HCT116 (cell line): ENCODE measurements around the gene EIF4E3. TPM values are rescaled to one million over a fixed set of nuclear protein-coding genes. Genes with fewer than 3 reads are reported as not detected.

Experiments used
- ATAC-seq: fragments of 200-7000 bp; cut with Tn5 transposase; 2 replicates; pipeline ENCODE4 v1.9.1; 2020; ENCODE audit warnings: mild to moderate bottlenecking, moderate library complexity
- BruUV-seq: library from RNA; stranded (reverse); fragments of 400-500 nt; replicated peaks from 2 replicates; lab custom pipeline; 2021; lab: Mats Ljungman, UMichigan
- CTCF ChIA-PET: fragments of 300-600 bp; sonication (Branson Sonifier 250); formaldehyde crosslinking; loops from one replicate; lab custom pipeline; 2021; ENCODE audit warnings: antibody characterized with exemption; lab: Charles Lee
- POLR2A ChIA-PET: fragments of 300-600, 350-600 bp; sonication (Branson Sonifier 250); formaldehyde crosslinking; loops from one replicate; lab custom pipeline; 2021; ENCODE audit warnings: antibody characterized with exemption; lab: Charles Lee
- RAD21 ChIA-PET, 2 experiments: fragments of 300-600 bp; sonication (Branson Sonifier 250); formaldehyde crosslinking; loops; one replicate each; lab custom pipeline; 2023; ENCODE audit warnings: low total read pairs in 2 of 2; ENCODE audit not compliant: uncharacterized antibody in 2 of 2, unreplicated experiment in 2 of 2, low non-redundant PET in 1 of 2; lab: Charles Lee
- DNase-seq: peaks from one replicate; pipeline ENCODE4 v3.0.0-alpha.2; 2010; ENCODE audit warnings: low read depth, low spot score
- H2AFZ ChIP-seq: fragments of 200-600 bp; shearing (Covaris generic), sonication (generic); 2 replicates; pipeline ENCODE4 v1.6.1; 2017; ENCODE audit warnings: low read depth, mixed run types, mixed read lengths, antibody characterized with exemption, low read length; ENCODE audit not compliant: poor library complexity, severe bottlenecking
- H3K27ac ChIP-seq: 2 replicates; pipeline ENCODE4 v1.5.1; 2012; ENCODE audit warnings: low read depth, low read length
- H3K27me3 ChIP-seq: fragments of 200-600 bp; sonication (generic); 2 replicates; pipeline ENCODE4 v1.6.1; 2016; ENCODE audit warnings: mixed run types, low read length, mixed read lengths; ENCODE audit not compliant: insufficient read depth
- H3K36me3 ChIP-seq, 2 experiments: fragments of 200-500 bp in 1 of 2; fragments of 200-600 bp in 1 of 2; sonication (Bioruptor generic) in 1 of 2; sonication (generic) in 1 of 2; 2 replicates each; pipeline versions ENCODE4 v1.5.1 to v1.6.1; 2014 to 2016; ENCODE audit warnings: low read length in 2 of 2, inconsistent platforms in 1 of 2, mixed read lengths in 1 of 2, mixed run types in 1 of 2; ENCODE audit not compliant: insufficient read depth in 2 of 2, control insufficient read depth in 1 of 2
- H3K4me1 ChIP-seq, 2 experiments: fragments of 200-600 bp in 1 of 2; sonication (generic) in 1 of 2; 2 replicates each; pipeline versions ENCODE4 v1.5.1 to v1.6.1; 2012 to 2017; ENCODE audit warnings: low read length in 2 of 2, inconsistent platforms in 1 of 2, mild to moderate bottlenecking in 1 of 2, mixed read lengths in 1 of 2, mixed run types in 1 of 2, moderate library complexity in 1 of 2; ENCODE audit not compliant: insufficient read depth in 2 of 2, control insufficient read depth in 1 of 2
- H3K4me2 ChIP-seq: fragments of 200-600 bp; sonication (generic); 2 replicates; pipeline ENCODE4 v1.6.1; 2017; ENCODE audit warnings: mixed run types, low read length, mixed read lengths
- H3K4me3 ChIP-seq, 2 experiments: fragments of 200-600 bp in 1 of 2; sonication (generic) in 1 of 2; replicated peaks in 1 of 2; 2 replicates each; pipeline ENCODE4 v1.5.1; 2011 to 2016; ENCODE audit warnings: low read length in 2 of 2, control low read depth in 1 of 2, low read depth in 1 of 2, mild to moderate bottlenecking in 1 of 2, mixed read lengths in 1 of 2, mixed run types in 1 of 2
- H3K79me2 ChIP-seq: fragments of 200-600 bp; sonication (generic); 2 replicates; pipeline ENCODE4 v1.6.1; 2017; ENCODE audit warnings: mild to moderate bottlenecking, mixed run types, low read length, moderate library complexity, mixed read lengths; ENCODE audit not compliant: insufficient read depth
- H3K9ac ChIP-seq: fragments of 200-600 bp; sonication (generic); 2 replicates; pipeline ENCODE4 v1.6.1; 2016; ENCODE audit warnings: low read length, mixed read lengths
- H3K9me2 ChIP-seq: fragments of 200-600 bp; sonication (generic), shearing (Covaris generic); 2 replicates; pipeline ENCODE4 v1.6.1; 2017; ENCODE audit warnings: mixed run types, mild to moderate bottlenecking, moderate library complexity; ENCODE audit not compliant: insufficient read depth
- H3K9me3 ChIP-seq, 2 experiments: fragments of 200-500 bp in 1 of 2; fragments of 200-600 bp in 1 of 2; sonication (Bioruptor generic) in 1 of 2; sonication (generic) in 1 of 2; 2 replicates each; pipeline ENCODE4 v1.6.1; 2014 to 2017; ENCODE audit warnings: low read length in 2 of 2, mixed read lengths in 2 of 2, inconsistent platforms in 1 of 2, low read depth in 1 of 2, mild to moderate bottlenecking in 1 of 2, mixed run types in 1 of 2, moderate library complexity in 1 of 2; ENCODE audit not compliant: control insufficient read depth in 1 of 2, insufficient read depth in 1 of 2
- H4K20me1 ChIP-seq: fragments of 200-600 bp; sonication (generic), shearing (Covaris generic); 2 replicates; pipeline ENCODE4 v1.6.1; 2017; ENCODE audit warnings: mixed run types, mild to moderate bottlenecking, moderate library complexity; ENCODE audit not compliant: insufficient read depth
- CBX3 ChIP-seq: IDR thresholded peaks from 2 replicates; pipeline ENCODE4 v1.6.1; 2012; ENCODE audit warnings: low read depth
- ELF1 ChIP-seq: IDR thresholded peaks from 2 replicates; pipeline ENCODE4 v1.6.1; 2012; ENCODE audit warnings: low read depth, borderline replicate concordance
- EZH2 ChIP-seq: fragments of 200-600 bp; sonication (generic); IDR thresholded peaks from 2 replicates; pipeline ENCODE4 v1.6.1; 2017; ENCODE audit warnings: antibody characterized with exemption, mixed run types
- EZH2phosphoT487 ChIP-seq: fragments of 200-600 bp; IDR thresholded peaks from 2 replicates; pipeline ENCODE4 v1.6.1; 2018; ENCODE audit warnings: antibody characterized with exemption, borderline replicate concordance
- JUND ChIP-seq: IDR thresholded peaks from 2 replicates; pipeline ENCODE4 v1.6.1; 2012
- RAD21 ChIP-seq: IDR thresholded peaks from 2 replicates; pipeline ENCODE4 v1.6.1; 2012; ENCODE audit warnings: low read depth, mild to moderate bottlenecking
- SP1 ChIP-seq: IDR thresholded peaks from 2 replicates; pipeline ENCODE4 v1.6.1; 2012; ENCODE audit warnings: low read depth
- TCF7L2 ChIP-seq: IDR thresholded peaks from 2 replicates; pipeline ENCODE4 v1.7.0; 2011; ENCODE audit warnings: borderline replicate concordance, inconsistent platforms; ENCODE audit not compliant: insufficient read depth, insufficient read length; ENCODE audit errors: extremely low read depth
- ZBTB33 ChIP-seq: IDR thresholded peaks from 2 replicates; pipeline ENCODE4 v1.6.1; 2011; ENCODE audit warnings: mild to moderate bottlenecking, low read length, moderate library complexity; ENCODE audit not compliant: insufficient replicate concordance; ENCODE audit errors: extremely low read depth
- intact Hi-C: fragments of 100-400 bp; cut with micrococcal nuclease; formaldehyde crosslinking; loops from 2 replicates; pipeline ENCODE4 v1.10.0; 2022
- total RNA-seq: library from RNA; stranded (reverse); gene quantifications from one replicate; pipeline ENCODE4 v1.2.1, GENCODE V29; 2021; ENCODE audit not compliant: unreplicated experiment

EIF4E3 gene
- total RNA-seq, 1 experiment from 2014 or later, result 6.0 TPM

DNA sequence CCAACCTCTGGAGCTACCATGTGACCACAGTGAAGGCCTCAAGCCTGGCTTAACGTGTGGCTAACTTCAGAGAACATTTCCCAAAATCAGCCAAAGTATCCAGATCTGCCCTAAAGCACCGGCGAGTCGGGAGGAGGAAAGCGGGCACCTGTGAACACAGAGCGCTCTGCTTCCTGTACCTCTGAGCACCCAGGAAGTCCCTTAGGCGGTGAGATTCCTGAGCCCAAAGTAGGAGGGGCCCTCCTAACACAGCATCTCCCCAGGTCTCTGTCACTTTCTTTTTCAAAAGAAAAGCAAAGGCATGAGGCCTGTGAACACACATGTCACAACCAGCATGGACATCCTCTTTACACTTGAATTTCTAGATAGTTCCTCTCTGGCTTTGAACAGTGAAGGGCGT lies 944 bp upstream of the EIF4E3 start:
- H3K9ac ChIP-seq, result no peak overlapping the region
- H3K36me3 ChIP-seq, result no peaks in the 10 kb centered on the region
- no peak overlapping the region for H3K4me3 ChIP-seq
- no peaks in the 10 kb centered on the region for H3K9me3 ChIP-seq
- POLR2A ChIA-PET, result no interaction called here
- peaks cover 19% of the 10 kb centered on the region for H3K27me3 ChIP-seq
- H3K4me1 ChIP-seq, result peaks cover 7 to 21% of the 10 kb centered on the region in 2 experiments; a peak in 3 of 4 replicates
- RAD21 ChIA-PET, result no interaction called here
- no peak overlapping the region for H2AFZ ChIP-seq
- TF ChIP-seq CBX3 (no peak), RAD21 (no peak), ZBTB33 (no peak), EZH2 (no peak), ELF1 (no peak), SP1 (no peak), JUND (no peak), TCF7L2 (no peak), EZH2phosphoT487 (no peak)
- TF ChIP-seq, all 23 proteins: peak for 0
- DNase-seq, result no peak
- H3K79me2 ChIP-seq, result no peaks in the 10 kb centered on the region
- H3K9me2 ChIP-seq, result no peaks in the 10 kb centered on the region
- no peaks in the 10 kb centered on the region for H4K20me1 ChIP-seq
- H3K4me2 ChIP-seq, result peak overlapping the region; percentile 74; the same call in 1 of the 2 replicates
- no TSS peak for BruUV-seq
- ATAC-seq, result no peak
- intact Hi-C loops, result no loop called here
- CTCF ChIA-PET, result no interaction called here
- H3K27ac ChIP-seq, result no peak overlapping the region
